Immature natural killer cell (primary cell): ENCODE results near the gene NEDD4L. TPM values are rescaled to one million over a fixed set of nuclear protein-coding genes. Genes with fewer than 3 reads are reported as not detected.

ENCODE experiments used
- DNase-seq, 3 donors: peaks; one replicate each; pipeline ENCODE4 v3.0.0; 2022; ENCODE audit warnings: mixed read lengths in 1 of 3
- H3K27ac Mint-ChIP-seq, 6 donors: one replicate each; pipeline ENCODE4 v1.8.0; 2020; ENCODE audit warnings: mixed read lengths in 6 of 6, mild to moderate bottlenecking in 5 of 6, inconsistent platforms in 4 of 6, moderate library complexity in 3 of 6
- H3K27me3 Mint-ChIP-seq, 3 donors: one replicate each; pipeline ENCODE4 v1.8.0; 2020 to 2021; ENCODE audit warnings: low read depth in 3 of 3, mild to moderate bottlenecking in 3 of 3, mixed read lengths in 3 of 3, moderate library complexity in 3 of 3, inconsistent platforms in 1 of 3
- H3K36me3 Mint-ChIP-seq, 3 donors: one replicate each; pipeline ENCODE4 v1.8.0; 2020; ENCODE audit warnings: mixed read lengths in 3 of 3, inconsistent platforms in 2 of 3, mild to moderate bottlenecking in 2 of 3
- H3K4me1 Mint-ChIP-seq, 2 donors: one replicate each; pipeline ENCODE4 v1.8.0; 2020; ENCODE audit warnings: inconsistent platforms in 2 of 2, mild to moderate bottlenecking in 2 of 2, mixed read lengths in 2 of 2, moderate library complexity in 1 of 2
- H3K4me3 Mint-ChIP-seq, 5 donors: one replicate each; pipeline ENCODE4 v1.8.0; 2020; ENCODE audit warnings: mild to moderate bottlenecking in 5 of 5, mixed read lengths in 5 of 5, inconsistent platforms in 3 of 5, moderate library complexity in 3 of 5
- H3K9me3 Mint-ChIP-seq, 6 donors: one replicate each; pipeline ENCODE4 v1.8.0; 2020; ENCODE audit warnings: mild to moderate bottlenecking in 6 of 6, mixed read lengths in 6 of 6, inconsistent platforms in 4 of 6, moderate library complexity in 3 of 6
- polyA plus RNA-seq, 3 donors: library from polyadenylated mRNA; unstranded; fragments of 300-500 nt; fragmentation: Illumina TruSeq; gene quantifications; one replicate each; pipeline ENCODE4 v1.2.3, GENCODE V29; 2021

Gene NEDD4L
- polyA plus RNA-seq, 3 donors from 2014 or later = 0.62 to 2.2 (median 2.0) TPM

- Mint-ChIP-seq H3K9me3 (no peaks in the 10 kb centered on the region), H3K4me3 (no peak overlapping the region), H3K4me1 (peaks cover 1 to 15% of the 10 kb centered on the region in 2 donors), H3K27me3 (peaks cover 2 to 7% (median 6%) of the 10 kb centered on the region in 3 donors), H3K36me3 (no peaks in the 10 kb centered on the region), H3K27ac (no peak overlapping the region)
- DNase-seq = no peak
These were observed 148.5 kb downstream of the NEDD4L start for GRCh38 chr18:58192519-58192918.

DNA sequence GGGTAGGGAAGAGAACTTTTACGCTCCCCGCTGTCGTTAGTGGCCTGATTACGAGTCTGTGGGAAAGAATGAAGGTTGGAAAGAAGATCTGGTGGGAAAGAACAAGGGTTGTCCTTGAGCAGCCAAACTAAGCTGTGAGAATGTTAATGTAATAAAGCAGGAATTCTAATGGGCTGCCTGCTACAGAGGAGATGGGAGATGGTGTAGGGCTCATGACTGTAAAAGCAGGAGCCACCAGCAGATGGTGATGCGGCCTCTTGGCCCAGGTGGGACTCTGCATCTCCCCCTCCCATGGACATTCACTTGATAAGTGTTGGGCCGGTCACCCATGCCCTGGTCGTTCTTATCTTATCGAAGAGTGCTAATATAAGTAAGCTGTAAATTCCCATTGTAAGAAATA is 150.0 kb downstream of the NEDD4L start:
- Mint-ChIP-seq H3K27ac (no peak overlapping the region), H3K4me3 (no peak overlapping the region), H3K27me3 (peaks cover 2 to 7% (median 6%) of the 10 kb centered on the region in 3 donors), H3K36me3 (no peaks in the 10 kb centered on the region), H3K9me3 (no peaks in the 10 kb centered on the region), H3K4me1 (peaks cover 1 to 15% of the 10 kb centered on the region in 2 donors)
- DNase-seq = no peak

- no peak for DNase-seq
- peak overlapping the region in 1 of 6 donors; percentile 69 for H3K27ac Mint-ChIP-seq
- no peaks in the 10 kb centered on the region for H3K36me3 Mint-ChIP-seq
- H3K4me3 Mint-ChIP-seq = peak overlapping the region in 1 of 5 donors; percentile 43
- peaks cover 1 to 15% of the 10 kb centered on the region in 2 donors for H3K4me1 Mint-ChIP-seq
- H3K9me3 Mint-ChIP-seq = no peaks in the 10 kb centered on the region
- peaks cover 2 to 6% (median 5%) of the 10 kb centered on the region in 3 donors for H3K27me3 Mint-ChIP-seq
These were observed 151.3 kb downstream of the NEDD4L start for GRCh38 chr18:58195278-58195765.

- no peak for DNase-seq
- peaks cover 1 to 15% of the 10 kb centered on the region in 2 donors for H3K4me1 Mint-ChIP-seq
- H3K27me3 Mint-ChIP-seq = peaks cover 2 to 6% (median 5%) of the 10 kb centered on the region in 3 donors
- H3K27ac Mint-ChIP-seq = no peak overlapping the region
- no peaks in the 10 kb centered on the region for H3K9me3 Mint-ChIP-seq
- H3K36me3 Mint-ChIP-seq = no peaks in the 10 kb centered on the region
- peak overlapping the region in 2 of 5 donors; percentile 27 to 31 for H3K4me3 Mint-ChIP-seq
These were observed 152.1 kb downstream of the NEDD4L start for GRCh38 chr18:58196164-58196563.

GRCh38 chr18:58196881-58197872 is 153.2 kb downstream of the NEDD4L start:
- Mint-ChIP-seq H3K27me3 (peaks cover 2 to 6% (median 4%) of the 10 kb centered on the region in 3 donors), H3K27ac (no peak overlapping the region), H3K4me1 (peaks cover 1 to 15% of the 10 kb centered on the region in 2 donors), H3K36me3 (no peaks in the 10 kb centered on the region), H3K9me3 (no peaks in the 10 kb centered on the region), H3K4me3 (no peak overlapping the region)
- no peak for DNase-seq

- H3K4me3 Mint-ChIP-seq = no peak overlapping the region
- DNase-seq = no peak
- H3K36me3 Mint-ChIP-seq = no peaks in the 10 kb centered on the region
- peaks cover 3 to 6% (median 4%) of the 10 kb centered on the region in 3 donors for H3K27me3 Mint-ChIP-seq
- no peak overlapping the region for H3K27ac Mint-ChIP-seq
- peaks cover 0 to 1% of the 10 kb centered on the region in 2 donors for H3K4me1 Mint-ChIP-seq
- no peaks in the 10 kb centered on the region for H3K9me3 Mint-ChIP-seq
These were observed 157.2 kb downstream of the NEDD4L start for GRCh38 chr18:58201268-58201667.

- Mint-ChIP-seq H3K27ac (no peak overlapping the region), H3K4me1 (no peaks in the 10 kb centered on the region), H3K27me3 (peaks cover 3 to 6% (median 4%) of the 10 kb centered on the region in 3 donors), H3K9me3 (no peaks in the 10 kb centered on the region), H3K36me3 (no peaks in the 10 kb centered on the region), H3K4me3 (no peak overlapping the region)
- DNase-seq = no peak
These were observed 158.0 kb downstream of the NEDD4L start for GRCh38 chr18:58201733-58202730.

DNA sequence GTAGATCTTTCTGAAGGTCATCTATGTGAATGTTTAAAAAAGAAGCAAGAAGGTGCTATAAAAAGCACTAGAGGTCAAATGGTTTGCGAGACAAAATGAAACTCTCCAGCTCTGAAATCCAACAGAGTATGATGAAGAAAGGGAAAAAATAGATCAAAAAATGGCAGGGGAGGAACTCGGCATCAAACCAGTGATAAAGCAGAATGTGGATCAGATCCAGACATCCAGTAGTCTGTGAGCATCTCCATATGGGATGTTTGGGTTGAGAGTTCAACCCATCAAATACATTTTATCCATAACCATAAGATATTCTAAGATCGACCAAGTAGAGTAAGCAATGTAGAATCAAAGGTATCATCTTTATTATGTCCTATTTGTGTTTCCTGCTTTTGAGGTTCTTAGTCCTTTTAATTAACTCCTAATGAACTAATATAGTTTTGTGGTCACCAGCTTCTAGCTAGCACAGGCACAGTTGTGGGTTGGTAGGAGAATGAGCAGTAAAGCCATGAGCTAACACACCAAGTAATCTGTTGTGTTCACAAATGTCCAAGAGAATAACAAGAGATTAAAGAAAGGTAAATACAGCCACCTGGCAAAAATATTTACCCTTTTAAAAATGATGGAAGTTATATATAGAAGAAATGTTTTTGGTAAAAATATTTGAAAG is 160.9 kb downstream of the NEDD4L start:
- no peak for DNase-seq
- Mint-ChIP-seq H3K4me1 (no peaks in the 10 kb centered on the region), H3K4me3 (no peak overlapping the region), H3K36me3 (no peaks in the 10 kb centered on the region), H3K27me3 (peaks cover 3 to 6% (median 4%) of the 10 kb centered on the region in 3 donors), H3K27ac (no peak overlapping the region), H3K9me3 (no peaks in the 10 kb centered on the region)

DNA sequence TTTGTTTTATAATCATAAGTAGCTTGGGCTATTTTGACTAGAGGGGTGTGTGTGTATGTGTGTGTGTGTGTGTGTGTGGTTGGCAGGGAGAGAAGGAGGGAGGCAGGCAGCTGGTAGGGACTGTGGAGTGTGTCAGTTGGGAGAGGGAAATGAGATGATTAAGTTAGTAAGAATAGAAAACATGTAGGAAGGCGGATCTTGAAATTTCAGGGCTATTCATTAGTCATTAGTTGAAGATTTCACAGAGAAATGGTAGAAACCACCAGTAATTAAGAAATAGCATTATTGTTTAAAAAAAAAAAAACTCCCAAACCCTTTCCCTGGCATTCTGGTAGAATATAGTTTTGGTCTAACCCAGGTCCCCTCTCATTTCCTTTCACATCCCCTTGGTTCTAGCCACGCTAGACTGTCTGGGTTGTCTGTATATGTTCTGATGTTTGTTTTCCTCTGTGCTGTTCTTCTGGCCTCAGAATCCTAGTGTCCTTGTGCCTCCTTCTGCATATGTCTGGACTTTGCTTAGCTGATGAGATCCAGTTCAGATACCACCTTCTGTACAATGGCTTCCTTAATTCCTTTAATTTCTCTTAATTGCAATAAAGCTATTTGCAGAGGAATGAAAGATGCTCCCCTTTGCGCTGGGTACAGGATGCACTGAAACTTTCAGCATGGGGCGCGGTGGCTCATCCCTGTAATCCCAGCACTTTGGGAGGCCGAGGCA is 161.6 kb downstream of the NEDD4L start:
- no peaks in the 10 kb centered on the region for H3K4me1 Mint-ChIP-seq
- H3K36me3 Mint-ChIP-seq = no peaks in the 10 kb centered on the region
- H3K4me3 Mint-ChIP-seq = no peak overlapping the region
- H3K27ac Mint-ChIP-seq = no peak overlapping the region
- H3K9me3 Mint-ChIP-seq = no peaks in the 10 kb centered on the region
- no peak for DNase-seq
- H3K27me3 Mint-ChIP-seq = peaks cover 3 to 6% (median 4%) of the 10 kb centered on the region in 3 donors

GRCh38 chr18:58207520-58208152 is 163.6 kb downstream of the NEDD4L start:
- no peak overlapping the region for H3K4me3 Mint-ChIP-seq
- H3K9me3 Mint-ChIP-seq = no peaks in the 10 kb centered on the region
- no peaks in the 10 kb centered on the region for H3K36me3 Mint-ChIP-seq
- H3K27me3 Mint-ChIP-seq = peaks cover 4 to 6% (median 4%) of the 10 kb centered on the region in 3 donors
- H3K4me1 Mint-ChIP-seq = peaks cover 0 to under 1% of the 10 kb centered on the region in 2 donors
- no peak overlapping the region for H3K27ac Mint-ChIP-seq
- DNase-seq = no peak

DNA sequence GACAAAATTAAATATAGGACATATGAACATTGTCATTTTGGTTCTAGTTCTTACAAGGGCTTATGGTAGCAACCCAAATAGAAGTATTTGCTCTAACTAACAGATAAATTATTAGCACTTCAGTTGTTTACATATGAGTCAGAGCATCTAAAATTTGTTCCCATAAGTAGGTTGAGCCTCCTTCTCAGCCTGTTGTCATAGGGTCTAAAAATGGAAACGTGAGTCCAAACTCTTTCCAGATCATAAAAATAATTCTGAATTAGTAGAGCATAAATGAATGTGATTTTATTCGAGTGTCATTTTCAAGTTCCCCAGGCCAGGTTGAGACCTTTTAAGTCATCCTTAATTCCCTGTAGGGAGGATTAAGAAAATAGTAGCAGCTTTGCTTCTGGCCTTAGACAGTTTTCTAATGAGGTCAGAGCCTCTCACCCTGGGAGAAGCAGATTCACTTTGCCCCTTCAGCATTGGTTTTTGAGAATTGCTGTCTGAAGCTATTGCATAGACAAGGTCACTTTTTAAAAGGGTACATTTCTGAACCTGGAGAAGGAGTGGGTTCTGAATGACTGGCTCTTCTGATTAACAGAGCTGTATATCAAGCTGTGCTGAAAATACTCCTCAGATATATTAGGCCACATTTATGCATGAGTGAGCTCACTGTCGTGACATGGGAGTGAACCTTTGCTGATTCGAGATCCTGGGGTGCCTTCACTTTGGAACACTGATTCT is 164.3 kb downstream of the NEDD4L start:
- peaks cover 4 to 6% (median 4%) of the 10 kb centered on the region in 3 donors for H3K27me3 Mint-ChIP-seq
- H3K36me3 Mint-ChIP-seq = no peaks in the 10 kb centered on the region
- no peak overlapping the region for H3K27ac Mint-ChIP-seq
- H3K9me3 Mint-ChIP-seq = no peaks in the 10 kb centered on the region
- H3K4me1 Mint-ChIP-seq = peaks cover 3 to 8% of the 10 kb centered on the region in 2 donors
- DNase-seq = no peak
- H3K4me3 Mint-ChIP-seq = no peak overlapping the region

- no peak for DNase-seq
- Mint-ChIP-seq H3K9me3 (peaks cover 0 to under 1% (median 0%) of the 10 kb centered on the region in 6 donors), H3K27me3 (peaks cover 4 to 6% (median 4%) of the 10 kb centered on the region in 3 donors), H3K27ac (no peak overlapping the region), H3K4me1 (peaks cover 13 to 18% of the 10 kb centered on the region in 2 donors), H3K36me3 (no peaks in the 10 kb centered on the region), H3K4me3 (no peak overlapping the region)
These were observed 165.3 kb downstream of the NEDD4L start for GRCh38 chr18:58209326-58209725.
